ENCODE results near the gene TGM1. TPM values are rescaled to one million over a fixed set of nuclear protein-coding genes. Genes with fewer than 3 reads are reported as not detected.

Gene TGM1
- total and polyA plus RNA-seq, 2 donors (not counting 1 experiment from before 2014, with no cell fraction given) = 2.7 to 11.9 TPM

GRCh38 chr14:24260026-24260779, 2.8 kb downstream of the TGM1 start:
- ChIA-PET CTCF (no interaction called here), POLR2A (no interaction called here)
- DNase-seq = no peak
- no peak overlapping the region for H3K4me3 Mint-ChIP-seq
- no peaks in the 10 kb centered on the region for H3K27me3 Mint-ChIP-seq
- TF ChIP-seq EZH2 (IDR thresholded peaks at IDR 0.05; ENCODE audit: borderline replicate concordance, insufficient read depth, low read depth, low read length, poor library complexity, severe bottlenecking) (no peak), CTCF (IDR thresholded peaks at IDR 0.05) (no peak)
- no peaks in the 10 kb centered on the region for H3K4me1 Mint-ChIP-seq
- 95% methylated on average over 13 of the region's 16 CpGs for WGBS (ENCODE audit: insufficient coverage)
- H3K9ac ChIP-seq (ENCODE audit: low read length) = no peak overlapping the region
- H3K4me3 ChIP-seq (ENCODE audit: control extremely low read depth in 1 of 5, extremely low read depth in 1 of 5, insufficient read depth in 1 of 5, low read depth in 2 of 5, low read length in 4 of 5) = no peak overlapping the region
- H3K79me2 ChIP-seq (ENCODE audit: control insufficient read depth, insufficient read depth, low read length) = no peaks in the 10 kb centered on the region
- H3K4me2 ChIP-seq (replicated peaks; ENCODE audit: low read depth, low read length, poor library complexity, severe bottlenecking) = no peak overlapping the region
- H3K9me3 ChIP-seq (ENCODE audit: control extremely low read depth in 1 of 3, control insufficient read depth in 2 of 3, insufficient read depth in 1 of 3, low read length in 2 of 3) = no peaks in the 10 kb centered on the region
- H3K27me3 ChIP-seq (replicated peaks in 1 of 4; ENCODE audit: control extremely low read depth in 1 of 4, control insufficient read depth in 3 of 4, insufficient read depth in 4 of 4, low read length in 3 of 4) = no peaks in the 10 kb centered on the region
- H3K9me3 Mint-ChIP-seq (ENCODE audit: insufficient read depth) = no peaks in the 10 kb centered on the region
- no peak overlapping the region for H2AFZ ChIP-seq (ENCODE audit: insufficient read depth, low read depth, low read length, poor library complexity, severe bottlenecking)
- no peak overlapping the region for H3K27ac ChIP-seq (ENCODE audit: low read length in 2 of 2)
- no peak overlapping the region for H3K27ac Mint-ChIP-seq
- H3K4me1 ChIP-seq (ENCODE audit: control insufficient read depth in 2 of 2, insufficient read depth in 2 of 2, low read length in 2 of 2) = no peaks in the 10 kb centered on the region
- no peak for ATAC-seq (ENCODE audit: low read depth)
- peaks cover 0 to 12% of the 10 kb centered on the region in 2 experiments for H3K36me3 ChIP-seq (replicated peaks in 1 of 2; ENCODE audit: control extremely low read depth in 1 of 2, control insufficient read depth in 1 of 2, extremely low read depth in 1 of 2, insufficient read depth in 2 of 2, low read length in 1 of 2)
- intact Hi-C loops (cut with micrococcal nuclease) = no loop called here
- H4K20me1 ChIP-seq (ENCODE audit: control insufficient read depth, insufficient read depth, low read length, poor library complexity, severe bottlenecking) = no peaks in the 10 kb centered on the region

GRCh38 chr14:24259282-24260025, 3.5 kb downstream of the TGM1 start:
- Histone ChIP-seq H3K27ac (ENCODE audit: low read length in 2 of 2) (no peak overlapping the region), H3K9ac (ENCODE audit: low read length) (no peak overlapping the region), H3K4me3 (ENCODE audit: control extremely low read depth in 1 of 5, extremely low read depth in 1 of 5, insufficient read depth in 1 of 5, low read depth in 2 of 5, low read length in 4 of 5) (no peak overlapping the region), H3K27me3 (replicated peaks in 1 of 4; ENCODE audit: control extremely low read depth in 1 of 4, control insufficient read depth in 3 of 4, insufficient read depth in 4 of 4, low read length in 3 of 4) (no peaks in the 10 kb centered on the region), H3K4me2 (replicated peaks; ENCODE audit: low read depth, low read length, poor library complexity, severe bottlenecking) (no peak overlapping the region), H3K9me3 (ENCODE audit: control extremely low read depth in 1 of 3, control insufficient read depth in 2 of 3, insufficient read depth in 1 of 3, low read length in 2 of 3) (no peaks in the 10 kb centered on the region), H4K20me1 (ENCODE audit: control insufficient read depth, insufficient read depth, low read length, poor library complexity, severe bottlenecking) (no peaks in the 10 kb centered on the region), H2AFZ (ENCODE audit: insufficient read depth, low read depth, low read length, poor library complexity, severe bottlenecking) (no peak overlapping the region), H3K36me3 (replicated peaks in 1 of 2; ENCODE audit: control extremely low read depth in 1 of 2, control insufficient read depth in 1 of 2, extremely low read depth in 1 of 2, insufficient read depth in 2 of 2, low read length in 1 of 2) (peaks cover 0 to 14% of the 10 kb centered on the region in 2 experiments), H3K4me1 (ENCODE audit: control insufficient read depth in 2 of 2, insufficient read depth in 2 of 2, low read length in 2 of 2) (no peaks in the 10 kb centered on the region), H3K79me2 (ENCODE audit: control insufficient read depth, insufficient read depth, low read length) (no peaks in the 10 kb centered on the region)
- ATAC-seq (ENCODE audit: low read depth) (no peak), DNase-seq (no peak)
- TF ChIP-seq CTCF (IDR thresholded peaks at IDR 0.05) = no peak
- no peak for TF ChIP-seq EZH2 (IDR thresholded peaks at IDR 0.05; ENCODE audit: borderline replicate concordance, insufficient read depth, low read depth, low read length, poor library complexity, severe bottlenecking)
- H3K4me1 Mint-ChIP-seq = no peaks in the 10 kb centered on the region
- no peak overlapping the region for H3K4me3 Mint-ChIP-seq
- no peak overlapping the region for H3K27ac Mint-ChIP-seq
- 95% methylated on average over 16 of the region's 16 CpGs for WGBS (ENCODE audit: insufficient coverage)
- ChIA-PET POLR2A (no interaction called here), CTCF (no interaction called here)
- no peaks in the 10 kb centered on the region for H3K9me3 Mint-ChIP-seq (ENCODE audit: insufficient read depth)
- intact Hi-C loops (cut with micrococcal nuclease) = no loop called here
- no peaks in the 10 kb centered on the region for H3K27me3 Mint-ChIP-seq

All from B cell (primary cell).